Upper lobe of left lung (tissue), 6 donors: ENCODE data around the gene MFRP. TPM values are rescaled to one million over a fixed set of nuclear protein-coding genes. Genes with fewer than 3 reads are reported as not detected.

ENCODE experiments used
- ATAC-seq, 2 donors: fragments of 200-7000 bp; cut with Tn5 transposase; one replicate each; pipeline ENCODE4 v1.9.1; 2022; ENCODE audit warnings: mild to moderate bottlenecking in 2 of 2, moderate library complexity in 2 of 2; ENCODE audit not compliant: low FRiP score in 2 of 2
- DNase-seq, 2 donors: peaks; one replicate each; pipeline ENCODE4 v3.0.0-alpha.2; 2019 to 2020
- H3K27ac ChIP-seq, 4 donors: fragments of 200-600 bp; sonication (generic); one replicate each; pipeline ENCODE4 v1.5.1; 2016 to 2019
- H3K27me3 ChIP-seq, 4 donors: fragments of 200-600 bp; sonication (generic); one replicate each; pipeline ENCODE4 v1.5.1; 2017 to 2019
- H3K36me3 ChIP-seq, 4 donors: fragments of 200-600 bp; sonication (generic); one replicate each; pipeline ENCODE4 v1.5.1; 2016 to 2019
- H3K4me1 ChIP-seq, 4 donors: fragments of 200-600 bp; sonication (generic); one replicate each; pipeline ENCODE4 v1.5.1; 2018 to 2019
- H3K4me3 ChIP-seq, 4 donors: fragments of 200-600 bp; sonication (generic); one replicate each; pipeline ENCODE4 v1.5.1; 2017 to 2019; ENCODE audit warnings: mild to moderate bottlenecking in 2 of 4, moderate library complexity in 1 of 4
- H3K9me3 ChIP-seq, 4 donors: fragments of 200-600 bp; sonication (generic); one replicate each; pipeline ENCODE4 v1.5.1; 2018 to 2019
- EP300 ChIP-seq, 4 donors: sonication (generic); formaldehyde crosslinking; IDR thresholded peaks; one replicate each; pipeline ENCODE4 v1.5.1; 2017; ENCODE audit warnings: antibody characterized with exemption in 4 of 4, control low read depth in 2 of 4
- POLR2A ChIP-seq, 4 donors: fragments of 450-650 bp; IDR thresholded peaks; one replicate each; pipeline ENCODE4 v1.5.1; 2016 to 2017; ENCODE audit warnings: antibody characterized with exemption in 4 of 4, mild to moderate bottlenecking in 2 of 4
- POLR2AphosphoS5 ChIP-seq, 2 donors: sonication (generic); formaldehyde crosslinking; IDR thresholded peaks; one replicate each; pipeline ENCODE4 v1.5.1; 2017; ENCODE audit warnings: antibody characterized with exemption in 2 of 2
- WGBS, 2 donors: methylation state at CpG; one replicate each; pipeline ENCODE4 v1.1.5; 2017 to 2018; 5-methylcytosine and 5-hydroxymethylcytosine counted together
- total RNA-seq, 6 donors: library from RNA; depleted of rRNA in 4 of 6; stranded (reverse); fragments of >200 nt in 4 of 6; gene quantifications; one replicate each; pipeline versions ENCODE4 v1.1.0 to v1.2.1, GENCODE V29; 2016 to 2021
- TF ChIP-seq, protein P1 (sequence below), 6 experiments: fragments of 450-650 bp in 4 of 6; fragments of 200-600 bp in 2 of 6; sonication (generic) in 2 of 6; IDR thresholded peaks; one replicate each; pipeline ENCODE4 v1.5.1; 2016 to 2019; ENCODE audit warnings: antibody characterized with exemption in 6 of 6
- donor health status: DM: no; HTN: no; CAD: no; lungs with moderate emphysema.
- donor health status: DM: no; HTN: yes; CAD: no; lungs with severe emphysema.

MFRP gene
- total RNA-seq, 6 donors from 2014 or later = not detected

DNA sequence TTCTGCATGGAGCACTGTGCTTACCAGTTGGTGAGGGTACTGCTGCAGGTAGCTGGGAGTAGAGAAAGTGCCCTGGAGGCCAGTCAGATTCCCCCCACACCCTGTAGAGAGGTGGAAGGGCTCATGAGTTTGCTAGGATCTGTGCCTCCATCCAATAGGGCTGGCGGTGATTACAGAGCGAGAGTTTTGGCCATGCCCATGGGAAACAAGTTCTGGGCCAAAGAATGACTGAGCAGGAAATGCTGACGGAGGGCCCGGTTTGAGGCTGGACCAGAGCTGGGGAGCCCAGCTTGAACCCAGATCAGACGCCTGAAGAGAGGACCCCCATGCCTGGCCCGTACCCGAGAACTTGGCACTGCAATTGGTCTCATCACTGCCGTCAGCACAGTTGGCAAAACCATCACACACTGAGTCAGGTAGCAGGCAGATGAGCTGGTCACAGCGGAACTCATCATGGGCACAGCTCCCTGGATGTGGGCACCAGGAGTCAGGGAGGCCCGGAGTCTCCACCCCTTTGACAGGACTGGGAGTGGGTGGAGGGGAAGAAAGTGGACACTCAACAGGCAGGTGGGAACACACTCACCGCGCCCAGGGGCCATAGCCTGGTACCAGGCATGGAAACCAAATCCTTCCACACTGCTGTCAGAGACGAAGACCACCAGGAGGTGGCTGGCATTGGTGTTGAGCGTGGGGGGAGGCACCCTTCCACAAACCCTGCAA lies 2.1 kb downstream of the MFRP start:
- H3K4me1 ChIP-seq = peaks cover 22 to 28% (median 23%) of the 10 kb centered on the region in 4 donors
- WGBS, 2 donors = 77 to 82% methylated on average over 7 to 14 of the region's 14 CpGs
- no peaks in the 10 kb centered on the region for H3K9me3 ChIP-seq
- TF ChIP-seq, protein P1, sequence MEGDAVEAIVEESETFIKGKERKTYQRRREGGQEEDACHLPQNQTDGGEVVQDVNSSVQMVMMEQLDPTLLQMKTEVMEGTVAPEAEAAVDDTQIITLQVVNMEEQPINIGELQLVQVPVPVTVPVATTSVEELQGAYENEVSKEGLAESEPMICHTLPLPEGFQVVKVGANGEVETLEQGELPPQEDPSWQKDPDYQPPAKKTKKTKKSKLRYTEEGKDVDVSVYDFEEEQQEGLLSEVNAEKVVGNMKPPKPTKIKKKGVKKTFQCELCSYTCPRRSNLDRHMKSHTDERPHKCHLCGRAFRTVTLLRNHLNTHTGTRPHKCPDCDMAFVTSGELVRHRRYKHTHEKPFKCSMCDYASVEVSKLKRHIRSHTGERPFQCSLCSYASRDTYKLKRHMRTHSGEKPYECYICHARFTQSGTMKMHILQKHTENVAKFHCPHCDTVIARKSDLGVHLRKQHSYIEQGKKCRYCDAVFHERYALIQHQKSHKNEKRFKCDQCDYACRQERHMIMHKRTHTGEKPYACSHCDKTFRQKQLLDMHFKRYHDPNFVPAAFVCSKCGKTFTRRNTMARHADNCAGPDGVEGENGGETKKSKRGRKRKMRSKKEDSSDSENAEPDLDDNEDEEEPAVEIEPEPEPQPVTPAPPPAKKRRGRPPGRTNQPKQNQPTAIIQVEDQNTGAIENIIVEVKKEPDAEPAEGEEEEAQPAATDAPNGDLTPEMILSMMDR (IDR thresholded peaks at IDR 0.05) = no peak
- TF ChIP-seq POLR2A (IDR thresholded peaks at IDR 0.05) = no peak
- no peak for TF ChIP-seq POLR2AphosphoS5 (IDR thresholded peaks at IDR 0.05)
- TF ChIP-seq EP300 (IDR thresholded peaks at IDR 0.05) = no peak
- peaks cover 0 to 15% (median 7%) of the 10 kb centered on the region in 4 donors for H3K27me3 ChIP-seq
- H3K4me3 ChIP-seq = no peak overlapping the region
- no peak for DNase-seq
- no peak overlapping the region for H3K27ac ChIP-seq
- no peak for ATAC-seq
- H3K36me3 ChIP-seq = no peaks in the 10 kb centered on the region

GRCh38 chr11:119343726-119344125 lies 2.8 kb downstream of the MFRP start:
- Histone ChIP-seq H3K27ac (no peak overlapping the region), H3K4me1 (peaks cover 28 to 34% (median 30%) of the 10 kb centered on the region in 4 donors), H3K27me3 (peaks cover 0 to 17% (median 8%) of the 10 kb centered on the region in 4 donors), H3K36me3 (no peaks in the 10 kb centered on the region), H3K9me3 (no peaks in the 10 kb centered on the region), H3K4me3 (no peak overlapping the region)
- no peak for ATAC-seq
- 75 to 94% methylated on average over 6 to 7 of the region's 7 CpGs for WGBS, 2 donors
- DNase-seq = no peak
- no peak for TF ChIP-seq EP300 (IDR thresholded peaks at IDR 0.05)
- TF ChIP-seq, protein P1 (IDR thresholded peaks at IDR 0.05) = no peak
- TF ChIP-seq POLR2A (IDR thresholded peaks at IDR 0.05) = no peak
- TF ChIP-seq POLR2AphosphoS5 (IDR thresholded peaks at IDR 0.05) = no peak

DNA sequence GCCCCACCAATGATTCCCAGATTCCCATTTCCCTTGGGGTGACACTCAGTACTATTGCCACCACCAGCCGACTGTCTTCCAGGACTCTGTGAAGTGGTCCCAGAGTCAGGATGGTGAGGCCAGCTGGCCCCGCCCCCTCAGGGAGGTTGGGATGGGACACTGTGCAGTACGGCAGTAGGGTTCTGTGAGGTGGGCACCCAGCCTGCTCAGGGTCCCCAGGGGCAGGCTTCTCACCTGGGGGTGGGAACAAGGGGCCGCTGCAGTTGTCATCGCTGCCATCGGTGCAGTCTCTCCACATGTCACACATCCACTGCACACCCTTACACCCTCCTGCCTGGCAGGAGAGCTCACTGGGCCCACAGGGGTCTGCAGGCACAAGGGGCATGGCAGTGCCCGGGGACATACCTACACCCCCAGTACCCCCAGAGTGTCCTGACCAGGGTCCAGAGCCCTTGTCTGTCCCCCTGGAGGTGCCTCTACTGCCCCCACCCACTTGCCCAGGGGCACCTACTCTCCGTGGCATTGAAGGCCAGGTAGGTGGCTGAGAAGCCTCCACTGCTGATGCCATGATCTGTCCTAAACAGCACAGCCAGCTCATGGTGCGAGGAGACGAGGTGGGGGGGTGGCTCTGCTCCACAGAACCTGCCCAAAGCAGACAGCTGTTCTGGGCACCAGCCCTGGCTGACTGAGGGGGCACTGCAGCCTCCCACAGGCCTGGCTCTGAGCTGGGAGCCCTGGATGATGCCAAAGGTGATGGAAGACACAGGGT lies 4.0 kb downstream of the MFRP start:
- Histone ChIP-seq H3K4me3 (no peak overlapping the region), H3K36me3 (no peaks in the 10 kb centered on the region), H3K4me1 (peaks cover 37 to 45% (median 41%) of the 10 kb centered on the region in 4 donors), H3K27ac (no peak overlapping the region), H3K9me3 (no peaks in the 10 kb centered on the region), H3K27me3 (peaks cover 0 to 17% (median 8%) of the 10 kb centered on the region in 4 donors)
- ATAC-seq (no peak), DNase-seq (peak in 1 of 2 donors; percentile 61)
- TF ChIP-seq POLR2A (IDR thresholded peaks at IDR 0.05) (no peak), EP300 (IDR thresholded peaks at IDR 0.05) (no peak), POLR2AphosphoS5 (IDR thresholded peaks at IDR 0.05) (no peak)
- TF ChIP-seq, protein P1 (IDR thresholded peaks at IDR 0.05) = no peak
- WGBS, 2 donors = 40 to 89% methylated on average over 1 to 10 of the region's 10 CpGs

- Histone ChIP-seq H3K9me3 (no peaks in the 10 kb centered on the region), H3K4me3 (no peak overlapping the region), H3K27me3 (peaks cover 0 to 17% (median 8%) of the 10 kb centered on the region in 4 donors), H3K4me1 (peaks cover 37 to 51% (median 45%) of the 10 kb centered on the region in 4 donors), H3K27ac (peak overlapping the region in 3 of 4 donors; percentile 91 to 96 (median 91)), H3K36me3 (no peaks in the 10 kb centered on the region)
- 81 to 84% methylated on average over 3 to 7 of the region's 7 CpGs for WGBS, 2 donors
- ATAC-seq = no peak
- no peak for DNase-seq
- TF ChIP-seq EP300 (IDR thresholded peaks at IDR 0.05) = no peak
- TF ChIP-seq POLR2AphosphoS5 (IDR thresholded peaks at IDR 0.05) = no peak
- no peak for TF ChIP-seq POLR2A (IDR thresholded peaks at IDR 0.05)
- TF ChIP-seq, protein P1 (IDR thresholded peaks at IDR 0.05) = no peak
These were observed 4.5 kb downstream of the MFRP start for GRCh38 chr11:119342023-119342300.
